Neural crest cell (in vitro differentiated cells): ENCODE data around the gene FAF1. TPM values are rescaled to one million over a fixed set of nuclear protein-coding genes. Genes with fewer than 3 reads are reported as not detected.

ENCODE experiments used
- DNase-seq: peaks from one replicate; pipeline ENCODE4 v3.0.0; 2021; ENCODE audit warnings: low read depth, mixed read lengths, low spot score
- H3K27ac Mint-ChIP-seq: one replicate; pipeline ENCODE4 v1.8.0; 2021; ENCODE audit warnings: mild to moderate bottlenecking, mixed read lengths; ENCODE audit not compliant: unreplicated experiment
- H3K27me3 Mint-ChIP-seq: 2 replicates; pipeline ENCODE4 v1.8.0; 2021; ENCODE audit warnings: low read depth, mild to moderate bottlenecking, mixed read lengths
- H3K36me3 Mint-ChIP-seq: 2 replicates; pipeline ENCODE4 v1.8.0; 2021; ENCODE audit warnings: low read depth, mild to moderate bottlenecking, mixed read lengths
- H3K4me1 Mint-ChIP-seq: 2 replicates; pipeline ENCODE4 v1.8.0; 2021; ENCODE audit warnings: mixed read lengths
- H3K4me3 Mint-ChIP-seq: one replicate; pipeline ENCODE4 v1.8.0; 2021; ENCODE audit warnings: mild to moderate bottlenecking, mixed read lengths
- H3K9me3 Mint-ChIP-seq: 2 replicates; pipeline ENCODE4 v1.8.0; 2021; ENCODE audit warnings: mixed read lengths
- total RNA-seq: library from RNA; stranded (reverse); gene quantifications from 2 replicates; pipeline ENCODE4 v1.2.1, GENCODE V29; 2021
- TF ChIP-seq, protein P1 (sequence below): fragments of 200-600 bp; sonication (generic); conservative IDR thresholded peaks from 2 replicates; pipeline ENCODE4 v1.5.0; 2021; ENCODE audit warnings: antibody characterized with exemption, mild to moderate bottlenecking

FAF1 gene
- total RNA-seq, 1 donor from 2014 or later = 73.0 TPM

DNA sequence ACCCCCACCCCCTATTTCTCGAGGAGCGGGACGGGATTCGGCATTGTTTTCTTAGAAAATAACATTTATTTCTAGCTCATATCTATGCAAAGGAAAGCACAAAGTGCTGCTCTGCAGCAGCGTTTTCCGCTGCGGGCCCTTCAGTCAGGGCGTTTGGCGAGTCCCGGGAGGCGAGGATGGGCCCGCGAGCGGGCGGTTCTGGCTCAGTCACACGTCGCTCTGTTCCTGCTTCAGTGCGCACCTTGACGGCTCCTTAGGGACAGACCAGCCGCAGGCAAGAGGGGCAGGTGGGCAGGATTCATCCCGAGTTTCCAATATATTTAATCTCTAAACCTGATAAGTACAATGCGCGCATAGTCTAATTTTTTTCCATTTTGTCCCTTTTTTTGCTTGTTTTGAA, 542.6 kb downstream of the FAF1 start:
- no peak overlapping the region for H3K27ac Mint-ChIP-seq
- H3K4me3 Mint-ChIP-seq = peak overlapping the region; percentile 48
- TF ChIP-seq, protein P1, sequence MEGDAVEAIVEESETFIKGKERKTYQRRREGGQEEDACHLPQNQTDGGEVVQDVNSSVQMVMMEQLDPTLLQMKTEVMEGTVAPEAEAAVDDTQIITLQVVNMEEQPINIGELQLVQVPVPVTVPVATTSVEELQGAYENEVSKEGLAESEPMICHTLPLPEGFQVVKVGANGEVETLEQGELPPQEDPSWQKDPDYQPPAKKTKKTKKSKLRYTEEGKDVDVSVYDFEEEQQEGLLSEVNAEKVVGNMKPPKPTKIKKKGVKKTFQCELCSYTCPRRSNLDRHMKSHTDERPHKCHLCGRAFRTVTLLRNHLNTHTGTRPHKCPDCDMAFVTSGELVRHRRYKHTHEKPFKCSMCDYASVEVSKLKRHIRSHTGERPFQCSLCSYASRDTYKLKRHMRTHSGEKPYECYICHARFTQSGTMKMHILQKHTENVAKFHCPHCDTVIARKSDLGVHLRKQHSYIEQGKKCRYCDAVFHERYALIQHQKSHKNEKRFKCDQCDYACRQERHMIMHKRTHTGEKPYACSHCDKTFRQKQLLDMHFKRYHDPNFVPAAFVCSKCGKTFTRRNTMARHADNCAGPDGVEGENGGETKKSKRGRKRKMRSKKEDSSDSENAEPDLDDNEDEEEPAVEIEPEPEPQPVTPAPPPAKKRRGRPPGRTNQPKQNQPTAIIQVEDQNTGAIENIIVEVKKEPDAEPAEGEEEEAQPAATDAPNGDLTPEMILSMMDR = no peak
- H3K27me3 Mint-ChIP-seq = peaks cover 96% of the 10 kb centered on the region
- DNase-seq = no peak
- peaks cover 15% of the 10 kb centered on the region for H3K4me1 Mint-ChIP-seq
- H3K36me3 Mint-ChIP-seq = peaks cover 14% of the 10 kb centered on the region
- no peaks in the 10 kb centered on the region for H3K9me3 Mint-ChIP-seq

DNA sequence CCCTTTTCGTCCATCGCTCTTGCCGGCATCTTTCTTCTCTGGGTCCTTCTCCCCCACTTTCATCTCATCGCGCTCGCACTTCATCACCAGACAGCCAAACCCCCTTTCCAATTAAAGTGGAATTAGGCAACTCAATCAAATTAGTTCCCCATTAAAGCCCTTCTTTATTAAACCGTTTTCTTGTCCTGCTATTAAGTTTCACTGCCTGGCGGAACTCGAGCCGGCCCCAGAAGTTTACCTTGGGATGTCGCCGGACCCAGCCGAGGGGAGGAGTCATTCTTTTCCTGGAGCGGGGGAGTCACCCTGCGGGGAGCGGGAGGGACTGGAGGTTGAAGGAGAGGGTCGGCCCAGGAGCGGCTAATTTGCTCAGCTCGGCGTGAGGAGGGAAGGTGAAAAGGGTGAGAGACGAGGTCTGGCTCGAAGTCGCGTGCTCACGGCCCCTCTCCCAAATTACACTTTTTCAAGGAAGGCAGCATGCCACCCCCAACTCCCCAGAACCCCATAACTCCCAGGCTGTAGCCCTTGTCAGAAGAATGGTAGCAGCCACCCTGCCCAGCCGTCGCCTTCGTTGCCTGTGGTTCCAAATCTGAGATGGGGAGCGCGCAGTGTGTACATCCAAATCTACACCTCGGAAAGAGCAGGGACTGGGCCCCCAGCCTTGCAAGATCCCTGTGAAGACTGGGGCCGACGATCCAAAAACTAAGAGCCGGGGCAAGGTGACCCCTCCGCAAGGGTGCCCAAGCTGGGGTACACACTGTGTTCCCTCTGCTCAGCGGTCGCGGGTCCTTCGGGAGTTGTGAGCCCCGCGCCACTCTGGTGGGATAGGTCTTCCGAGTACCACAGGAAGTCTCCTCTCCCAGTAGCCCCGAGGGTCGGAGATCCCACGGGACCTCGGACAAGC, 543.3 kb downstream of the FAF1 start:
- no peak overlapping the region for H3K4me3 Mint-ChIP-seq
- H3K27ac Mint-ChIP-seq = no peak overlapping the region
- peaks cover 13% of the 10 kb centered on the region for H3K4me1 Mint-ChIP-seq
- TF ChIP-seq, protein P1 = no peak
- H3K9me3 Mint-ChIP-seq = no peaks in the 10 kb centered on the region
- H3K27me3 Mint-ChIP-seq = peaks cover 95% of the 10 kb centered on the region
- peaks cover 13% of the 10 kb centered on the region for H3K36me3 Mint-ChIP-seq
- no peak for DNase-seq

DNA sequence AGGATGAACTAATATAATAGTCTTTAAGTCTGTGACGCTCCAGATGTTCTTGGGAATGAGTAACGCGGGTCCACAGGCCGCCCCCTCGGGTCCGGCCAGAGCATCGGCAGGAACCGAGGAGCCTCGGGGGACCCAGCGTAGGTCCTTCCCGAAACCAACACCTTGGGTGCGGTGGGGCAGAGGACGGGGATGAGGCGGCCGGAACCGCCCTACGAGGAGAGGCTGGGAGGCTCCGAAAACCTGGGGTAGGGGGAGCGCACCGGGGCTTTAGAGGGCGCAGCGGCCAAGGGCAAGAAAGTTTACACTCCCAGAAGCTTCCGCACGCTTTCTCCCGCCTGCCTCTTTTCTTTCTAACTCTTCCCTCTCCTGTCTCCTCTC, 543.9 kb downstream of the FAF1 start:
- no peak for DNase-seq

DNA sequence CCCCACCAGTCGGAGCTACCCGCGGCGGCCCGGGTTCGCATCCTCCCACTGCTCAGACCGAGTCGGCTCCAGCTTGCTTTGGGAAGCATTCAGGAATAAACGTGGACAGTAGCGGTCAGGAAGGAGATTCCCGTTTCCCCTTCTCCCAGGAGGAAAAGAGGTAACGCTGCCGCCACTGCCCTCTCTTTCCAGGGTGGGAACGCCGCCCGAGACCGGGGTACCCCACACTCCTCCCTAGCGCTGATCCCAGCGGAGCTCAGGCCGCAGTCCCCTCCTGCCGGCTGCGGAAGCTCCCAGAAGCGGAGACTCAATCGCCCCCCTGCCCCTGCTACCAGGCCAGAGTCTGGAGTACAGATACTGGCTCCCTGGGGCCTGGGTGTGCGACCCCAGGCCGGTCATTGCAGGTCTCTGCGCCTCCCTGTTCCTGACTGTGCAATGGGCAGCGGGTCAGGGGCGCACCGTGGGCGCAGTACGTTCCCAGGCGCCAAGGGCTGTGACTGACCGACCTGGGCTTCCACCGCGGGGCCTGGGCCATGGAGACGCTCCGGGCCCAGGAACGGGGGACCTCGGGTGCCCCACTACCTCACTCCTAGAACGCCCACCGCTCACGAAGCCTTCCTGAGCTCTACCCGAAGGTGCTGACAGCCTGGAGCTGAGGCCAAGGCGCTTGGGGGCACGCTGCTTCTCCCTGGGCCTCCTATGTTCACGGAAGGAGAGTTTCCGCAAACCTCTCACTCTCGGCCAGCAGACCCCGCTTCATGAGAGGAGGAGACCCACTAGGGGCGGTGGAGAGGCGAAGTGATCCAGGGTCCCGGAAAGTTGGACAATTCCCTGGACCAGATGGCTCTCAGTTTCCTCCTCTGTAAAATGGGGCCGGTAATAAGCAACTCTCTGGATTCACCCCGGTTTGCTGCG, 544.6 kb downstream of the FAF1 start:
- Mint-ChIP-seq H3K36me3 (peaks cover 11% of the 10 kb centered on the region), H3K27me3 (peaks cover 95% of the 10 kb centered on the region), H3K9me3 (no peaks in the 10 kb centered on the region), H3K27ac (no peak overlapping the region), H3K4me3 (no peak overlapping the region), H3K4me1 (peaks cover 10% of the 10 kb centered on the region)
- no peak for DNase-seq
- TF ChIP-seq, protein P1 = no peak

More for the DNA sequence above, 543.9 kb downstream of the FAF1 start:
- no peak overlapping the region for H3K4me3 Mint-ChIP-seq
- TF ChIP-seq, protein P1 = no peak
- H3K27me3 Mint-ChIP-seq = peaks cover 95% of the 10 kb centered on the region
- no peak overlapping the region for H3K27ac Mint-ChIP-seq
- peaks cover 11% of the 10 kb centered on the region for H3K36me3 Mint-ChIP-seq
- no peaks in the 10 kb centered on the region for H3K9me3 Mint-ChIP-seq
- H3K4me1 Mint-ChIP-seq = peaks cover 11% of the 10 kb centered on the region

DNA sequence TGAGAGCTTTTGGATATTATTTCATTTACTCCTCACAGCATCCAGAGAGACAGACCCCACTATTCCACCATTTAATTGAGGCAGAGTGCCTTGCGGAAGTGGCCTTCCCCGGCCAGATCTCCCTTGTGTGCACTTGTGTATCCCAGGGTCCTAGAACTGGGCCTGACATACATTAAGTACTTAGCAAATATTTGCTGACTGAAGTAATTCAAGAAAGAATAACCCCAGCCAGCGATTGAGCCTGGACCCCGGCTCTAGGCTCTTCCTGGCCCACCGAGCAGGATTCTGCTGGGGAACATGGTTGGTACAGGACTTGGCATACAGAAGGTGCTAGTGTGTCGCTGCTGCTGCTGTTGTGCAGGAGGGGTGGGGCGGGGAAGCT, 545.2 kb downstream of the FAF1 start:
- H3K4me3 Mint-ChIP-seq = no peak overlapping the region
- no peak overlapping the region for H3K27ac Mint-ChIP-seq
- H3K4me1 Mint-ChIP-seq = peaks cover 4% of the 10 kb centered on the region
- TF ChIP-seq, protein P1 = no peak
- DNase-seq = no peak
- peaks cover 11% of the 10 kb centered on the region for H3K36me3 Mint-ChIP-seq
- H3K9me3 Mint-ChIP-seq = no peaks in the 10 kb centered on the region
- peaks cover 95% of the 10 kb centered on the region for H3K27me3 Mint-ChIP-seq
